Measurements from ENCODE around the gene EPN2.

GRCh38 chr17:19264268-19264667 is 27.1 kb downstream of the EPN2 start:
- TF ChIP-seq POLR2A (IDR thresholded peaks at IDR 0.05; ENCODE audit: low read depth) (no peak), CTCF (IDR thresholded peaks at IDR 0.05) (no peak), EP300 (IDR thresholded peaks at IDR 0.05) (no peak)

All from esophagus muscularis mucosa (tissue), 4 donors.